H9 (cell line): ENCODE results near the gene IGSF9B. TPM values are rescaled to one million over a fixed set of nuclear protein-coding genes. Genes with fewer than 3 reads are reported as not detected.

Experiments
- DNase-seq: peaks from one replicate; pipeline ENCODE4 v3.0.0-alpha.2; 2017
- H2AFZ ChIP-seq: one replicate; pipeline ENCODE4 v1.6.1; 2013; ENCODE audit warnings: mild to moderate bottlenecking, low read length, control low read depth, moderate library complexity
- H2AK5ac ChIP-seq: 2 replicates; pipeline ENCODE4 v1.6.1; 2013; ENCODE audit warnings: low read length, control low read depth, mixed read lengths; ENCODE audit not compliant: insufficient read length
- H2BK120ac ChIP-seq: one replicate; pipeline ENCODE4 v1.6.1; 2013; ENCODE audit warnings: low read depth, mild to moderate bottlenecking, low read length, control low read depth, inconsistent platforms; ENCODE audit not compliant: poor library complexity, severe bottlenecking
- H2BK12ac ChIP-seq: 2 replicates; pipeline ENCODE4 v1.6.1; 2013; ENCODE audit warnings: low read length, control low read depth, mixed read lengths, low read depth; ENCODE audit not compliant: insufficient read length
- H2BK15ac ChIP-seq: 2 replicates; pipeline ENCODE4 v1.6.1; 2013; ENCODE audit warnings: low read depth, low read length, control low read depth
- H2BK20ac ChIP-seq: one replicate; pipeline ENCODE4 v1.6.1; 2013; ENCODE audit warnings: low read depth, mild to moderate bottlenecking, low read length, control low read depth, inconsistent platforms; ENCODE audit not compliant: poor library complexity, severe bottlenecking
- H2BK5ac ChIP-seq: 2 replicates; pipeline ENCODE4 v1.6.1; 2013; ENCODE audit warnings: low read length, control low read depth, mixed read lengths; ENCODE audit not compliant: insufficient read length
- H3K14ac ChIP-seq: 2 replicates; pipeline ENCODE4 v1.6.1; 2013; ENCODE audit warnings: low read length, control low read depth; ENCODE audit not compliant: insufficient read depth
- H3K18ac ChIP-seq: 2 replicates; pipeline ENCODE4 v1.6.1; 2013; ENCODE audit warnings: low read depth, mild to moderate bottlenecking, mixed read lengths, low read length, control low read depth; ENCODE audit not compliant: insufficient read length
- H3K23ac ChIP-seq: 2 replicates; pipeline ENCODE4 v1.6.1; 2013; ENCODE audit warnings: low read length, control low read depth, mixed read lengths, low read depth; ENCODE audit not compliant: insufficient read length
- H3K23me2 ChIP-seq: 2 replicates; pipeline ENCODE4 v1.6.1; 2013; ENCODE audit warnings: low read depth, mild to moderate bottlenecking, mixed read lengths, low read length, control low read depth; ENCODE audit not compliant: insufficient read length, poor library complexity, severe bottlenecking
- H3K27ac ChIP-seq: 2 replicates; pipeline ENCODE4 v1.5.1; 2013; ENCODE audit warnings: low read length, control low read depth, mixed read lengths, low read depth; ENCODE audit not compliant: insufficient read length
- H3K27me3 ChIP-seq: 2 replicates; pipeline ENCODE4 v1.6.1; 2013; ENCODE audit warnings: low read length, control low read depth, inconsistent platforms; ENCODE audit not compliant: insufficient read depth
- H3K4ac ChIP-seq: 2 replicates; pipeline ENCODE4 v1.6.1; 2013; ENCODE audit warnings: low read depth, mild to moderate bottlenecking, control low read depth, inconsistent platforms, low read length, moderate library complexity
- H3K4me1 ChIP-seq: 2 replicates; pipeline ENCODE4 v1.6.1; 2013; ENCODE audit warnings: low read length, control low read depth, inconsistent platforms; ENCODE audit not compliant: insufficient read depth
- H3K4me2 ChIP-seq: 2 replicates; pipeline ENCODE4 v1.6.1; 2013; ENCODE audit warnings: low read length, control low read depth, mixed read lengths; ENCODE audit not compliant: insufficient read length, insufficient read depth
- H3K56ac ChIP-seq: 2 replicates; pipeline ENCODE4 v1.6.1; 2013; ENCODE audit warnings: low read depth, mild to moderate bottlenecking, mixed read lengths, low read length, control low read depth; ENCODE audit not compliant: insufficient read length
- H3K79me1 ChIP-seq: 2 replicates; pipeline ENCODE4 v1.6.1; 2013; ENCODE audit warnings: low read depth, mild to moderate bottlenecking, moderate library complexity, low read length, control low read depth, inconsistent platforms; ENCODE audit not compliant: insufficient read depth, poor library complexity, severe bottlenecking
- H3K79me2 ChIP-seq: 2 replicates; pipeline ENCODE4 v1.6.1; 2013; ENCODE audit warnings: low read length, control low read depth, inconsistent platforms; ENCODE audit not compliant: insufficient read depth
- H3K9ac ChIP-seq: 2 replicates; pipeline ENCODE4 v1.6.1; 2013; ENCODE audit warnings: low read length, control low read depth, mixed read lengths; ENCODE audit not compliant: insufficient read length; ENCODE audit errors: extremely low read depth
- H3K9me3 ChIP-seq: one replicate; pipeline ENCODE4 v1.6.1; 2013; ENCODE audit warnings: low read depth, low read length, inconsistent platforms; ENCODE audit not compliant: control insufficient read depth
- H3T11ph ChIP-seq: one replicate; pipeline ENCODE4 v1.6.1; 2013; ENCODE audit warnings: mild to moderate bottlenecking, low read length, control low read depth, inconsistent platforms
- H4K20me1 ChIP-seq: one replicate; pipeline ENCODE4 v1.6.1; 2013; ENCODE audit not compliant: control insufficient read depth, insufficient read length, insufficient read depth
- H4K5ac ChIP-seq: 2 replicates; pipeline ENCODE4 v1.6.1; 2013; ENCODE audit warnings: low read depth, mild to moderate bottlenecking, mixed read lengths, low read length, control low read depth; ENCODE audit not compliant: insufficient read length
- H4K8ac ChIP-seq: replicated peaks from 2 replicates; pipeline ENCODE4 v1.6.1; 2013; ENCODE audit warnings: low read length, control low read depth, mixed read lengths, low read depth; ENCODE audit not compliant: insufficient read length
- H4K91ac ChIP-seq: 2 replicates; pipeline ENCODE4 v1.6.1; 2013; ENCODE audit warnings: low read depth, mild to moderate bottlenecking, moderate library complexity, mixed read lengths, low read length, control low read depth; ENCODE audit not compliant: insufficient read length
- H3K27ac Mint-ChIP-seq, 3 experiments: 2 replicates in 2 of 3; 3 replicates in 1 of 3; pipeline ENCODE4 v1.8.0; 2020 to 2021; ENCODE audit warnings: mixed read lengths in 3 of 3, mild to moderate bottlenecking in 1 of 3, moderate library complexity in 1 of 3
- H3K27me3 Mint-ChIP-seq: 2 replicates; pipeline ENCODE4 v1.8.0; 2021; ENCODE audit warnings: low read depth, mild to moderate bottlenecking, moderate library complexity, mixed read lengths
- H3K36me3 Mint-ChIP-seq, 3 experiments: 2 replicates in 2 of 3; 3 replicates in 1 of 3; pipeline ENCODE4 v1.8.0; 2020 to 2021; ENCODE audit warnings: low read depth in 3 of 3, mixed read lengths in 3 of 3; ENCODE audit not compliant: insufficient read depth in 1 of 3
- H3K4me1 Mint-ChIP-seq, 2 experiments: 2 replicates each; pipeline ENCODE4 v1.8.0; 2020; ENCODE audit warnings: mixed read lengths in 2 of 2
- H3K4me3 Mint-ChIP-seq, 2 experiments: 2 replicates in 1 of 2; 3 replicates in 1 of 2; pipeline ENCODE4 v1.8.0; 2020 to 2021; ENCODE audit warnings: mild to moderate bottlenecking in 2 of 2, mixed read lengths in 2 of 2, moderate library complexity in 1 of 2
- H3K9me3 Mint-ChIP-seq, 2 experiments: 2 replicates in 1 of 2; 3 replicates in 1 of 2; pipeline ENCODE4 v1.8.0; 2020; ENCODE audit warnings: mild to moderate bottlenecking in 2 of 2, mixed read lengths in 2 of 2, moderate library complexity in 1 of 2
- CTCF ChIP-seq: fragments of 200-600 bp; sonication (generic); conservative IDR thresholded peaks from 3 replicates; pipeline ENCODE4 v1.8.0; 2021; ENCODE audit warnings: antibody characterized with exemption, mild to moderate bottlenecking
- WGBS: extraction: QIAGEN DNeasy Blood & Tissue Kit; methylation state at CpG from one replicate; pipeline ENCODE4 v1.1.7; 2013; ENCODE audit warnings: missing lambda C conversion rate, low lambda C conversion rate, mixed read lengths; ENCODE audit not compliant: insufficient read length; ENCODE audit errors: extremely low coverage; 5-methylcytosine and 5-hydroxymethylcytosine counted together
- total RNA-seq: library from RNA; stranded (reverse); gene quantifications from 2 replicates; pipeline ENCODE4 v1.2.1, GENCODE V29; 2021

Gene IGSF9B
- total RNA-seq, 1 experiment from 2014 or later, result 25.7 TPM

GRCh38 chr11:134001596-134001995, 44.8 kb upstream of the IGSF9B start:
- Histone ChIP-seq H4K5ac (no peak overlapping the region), H3T11ph (no peak overlapping the region), H2BK5ac (no peak overlapping the region), H3K56ac (no peak overlapping the region), H3K9me3 (no peaks in the 10 kb centered on the region), H2BK20ac (no peak overlapping the region), H2BK15ac (no peak overlapping the region), H3K4me2 (no peak overlapping the region), H4K20me1 (no peaks in the 10 kb centered on the region), H2AK5ac (no peak overlapping the region), H3K14ac (no peak overlapping the region), H2BK12ac (no peak overlapping the region), H4K8ac (no peak overlapping the region), H3K4ac (no peak overlapping the region), H2AFZ (no peak overlapping the region), H3K27ac (no peak overlapping the region), H4K91ac (no peak overlapping the region), H3K79me1 (no peaks in the 10 kb centered on the region), H3K23ac (no peak overlapping the region), H3K23me2 (no peaks in the 10 kb centered on the region), H3K27me3 (no peaks in the 10 kb centered on the region), H3K79me2 (no peaks in the 10 kb centered on the region), H3K18ac (no peak overlapping the region), H3K9ac (no peak overlapping the region), H3K4me1 (no peaks in the 10 kb centered on the region), H2BK120ac (no peak overlapping the region)
- no peak for DNase-seq
- no peak for TF ChIP-seq CTCF
- no CpG with 5 or more reads among the region's 6 CpGs for WGBS
- H3K27ac Mint-ChIP-seq, result no peak overlapping the region
- H3K4me1 Mint-ChIP-seq, result 0 out of 4 replicates have a peak, but pooled peaks cover 0 to 2% of the 10 kb centered on the region in 2 experiments
- no peaks in the 10 kb centered on the region; a peak in 1 of 7 replicates for H3K36me3 Mint-ChIP-seq
- H3K4me3 Mint-ChIP-seq, result no peak overlapping the region
- H3K27me3 Mint-ChIP-seq, result peaks cover 10% of the 10 kb centered on the region
- no peaks in the 10 kb centered on the region for H3K9me3 Mint-ChIP-seq
